AG04450 (cell line): Measurements from ENCODE around the gene MED13. TPM values are rescaled to one million over a fixed set of nuclear protein-coding genes. Genes with fewer than 3 reads are reported as not detected.

ENCODE experiments used
- CTCF ChIA-PET: fragments of 300-600, 350-600 bp; formaldehyde crosslinking; extraction: SDS; loops from one replicate; lab custom pipeline; 2022; ENCODE audit warnings: antibody characterized with exemption, inconsistent platforms; lab: Charles Lee
- POLR2A ChIA-PET: fragments of 350-600 bp; formaldehyde crosslinking; extraction: SDS; loops from one replicate; lab custom pipeline; 2021; ENCODE audit warnings: antibody characterized with exemption, inconsistent platforms; lab: Yijun Ruan, JAX
- DNase-seq: peaks from one replicate; pipeline ENCODE4 v3.0.0-alpha.2; 2011; ENCODE audit warnings: low read depth, low spot score
- H3K27ac ChIP-seq: one replicate; pipeline ENCODE4 v1.5.1; 2012; ENCODE audit warnings: low read depth, low read length, control low read depth
- H3K27me3 ChIP-seq: one replicate; pipeline ENCODE4 v1.6.0; 2012; ENCODE audit warnings: low read length; ENCODE audit not compliant: control insufficient read depth, insufficient read depth
- H3K4me3 ChIP-seq: 2 replicates; pipeline ENCODE4 v1.5.1; 2011; ENCODE audit warnings: mild to moderate bottlenecking, low read depth, low read length, control low read depth
- H3K9me3 ChIP-seq: 2 replicates; pipeline ENCODE4 v1.5.1; 2012; ENCODE audit warnings: low read length; ENCODE audit not compliant: control insufficient read depth, insufficient read depth
- CTCF ChIP-seq: IDR thresholded peaks from 2 replicates; pipeline ENCODE4 v1.5.1; 2011; ENCODE audit warnings: low read depth, low read length, control low read depth, inconsistent platforms
- polyA plus RNA-seq: library from polyadenylated mRNA; depleted of rRNA; stranded (reverse); fragments of >200 nt; gene quantifications from 2 replicates; pipeline ENCODE4 v1.2.3, GENCODE V29; 2011

Gene MED13
- polyA plus RNA-seq, 1 experiment = 35.2 TPM

- POLR2A ChIA-PET = no interaction called here
- Histone ChIP-seq H3K27ac (no peak overlapping the region), H3K4me3 (no peak overlapping the region), H3K9me3 (no peaks in the 10 kb centered on the region), H3K27me3 (no peaks in the 10 kb centered on the region)
- no peak for DNase-seq
- no peak for TF ChIP-seq CTCF
- CTCF ChIA-PET = no interaction called here
Measured at GRCh38 chr17:61946359-61946758, 118.7 kb downstream of the MED13 start.

GRCh38 chr17:61943117-61943516, 122.0 kb downstream of the MED13 start:
- DNase-seq = no peak
- CTCF ChIA-PET = no interaction called here
- Histone ChIP-seq H3K4me3 (no peak overlapping the region), H3K27me3 (no peaks in the 10 kb centered on the region), H3K27ac (no peak overlapping the region), H3K9me3 (no peaks in the 10 kb centered on the region)
- no peak for TF ChIP-seq CTCF
- POLR2A ChIA-PET = no interaction called here

GRCh38 chr17:61942085-61942484, 123.0 kb downstream of the MED13 start:
- no peaks in the 10 kb centered on the region for H3K9me3 ChIP-seq
- H3K27ac ChIP-seq = no peak overlapping the region
- ChIA-PET POLR2A (no interaction called here), CTCF (interaction anchor here (0.5 to 1.1 kb wide), 3 partner anchors 56 to 874 kb away, joined by 3 to 4 read pairs (median 3); no protein-coding TSS in a partner anchor)
- no peaks in the 10 kb centered on the region for H3K27me3 ChIP-seq
- no peak overlapping the region for H3K4me3 ChIP-seq
- TF ChIP-seq CTCF = no peak
- DNase-seq = no peak

GRCh38 chr17:61928101-61928436, 137.0 kb downstream of the MED13 start:
- POLR2A ChIA-PET = no interaction called here
- DNase-seq = no peak
- CTCF ChIA-PET = no interaction called here
- TF ChIP-seq CTCF = no peak
- Histone ChIP-seq H3K9me3 (no peaks in the 10 kb centered on the region), H3K27me3 (no peaks in the 10 kb centered on the region), H3K4me3 (peak overlapping the region; percentile 89), H3K27ac (peak overlapping the region; percentile 47)

- CTCF ChIA-PET = no interaction called here
- DNase-seq = peak; percentile 89
- H3K9me3 ChIP-seq = no peaks in the 10 kb centered on the region
- POLR2A ChIA-PET = no interaction called here
- TF ChIP-seq CTCF = no peak
- H3K4me3 ChIP-seq = peak within 1 kb of the TSS; percentile 89
- H3K27me3 ChIP-seq = no peaks in the 10 kb centered on the region
- peak within 1 kb of the TSS; percentile 90 for H3K27ac ChIP-seq
Measured at GRCh38 chr17:61927208-61928100, 137.6 kb downstream of the MED13 start, which contains the start of gene INTS2. Gene INTS2, minus strand, starts transcription at chr17:61927982. Its CDS starts 1,338 bp downstream, at chr17:61926644.
